Stimulated activated CD4-positive, alpha-beta T cell treated with anti-CD3 and anti-CD28 coated beads, Interleukin-4, amount 100 ng/mL, for 48 hours (primary cell): ENCODE data around the gene MOGAT2.

Experiments used
- DNase-seq, 2 donors: peaks; one replicate each; pipeline ENCODE4 v3.0.0-alpha.2; 2020; ENCODE audit warnings: low read depth in 2 of 2

Gene MOGAT2

GRCh38 chr11:75780888-75781287 lies 63.2 kb downstream of the MOGAT2 start:
- DNase-seq = no peak

DNA sequence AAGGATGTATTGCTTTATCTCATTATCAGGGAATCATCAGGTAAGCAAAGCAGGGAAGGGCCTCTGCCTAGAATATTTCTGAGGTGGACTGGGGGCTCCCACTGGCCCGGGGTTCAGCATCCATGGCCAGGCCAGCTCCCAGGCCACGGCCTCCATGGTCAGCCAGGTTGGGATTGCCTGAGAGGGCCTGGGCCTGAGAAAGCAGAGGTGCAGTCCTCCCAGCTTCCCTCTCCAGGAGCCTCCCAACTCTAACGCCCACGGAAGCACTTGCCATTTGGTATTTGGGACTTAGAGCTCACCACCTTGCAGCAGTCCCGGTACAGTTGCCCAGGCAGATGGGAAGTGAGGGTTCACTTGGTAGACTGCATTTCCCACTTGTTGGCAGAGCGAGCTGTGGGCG lies 63.7 kb downstream of the MOGAT2 start:
- DNase-seq = no peak

- DNase-seq = no peak
Observed at GRCh38 chr11:75781831-75782230, 64.2 kb downstream of the MOGAT2 start.
